ENCODE results near the gene AGBL4. TPM values are rescaled to one million over a fixed set of nuclear protein-coding genes. Genes with fewer than 3 reads are reported as not detected.

Gene AGBL4
- total and polyA plus RNA-seq, 11 donors, result 0.40 to 1.4 (median 0.54) TPM; not detected in 3

- intact Hi-C loops (cut with DNase I), result no loop called here
These were observed 1307.8 kb downstream of the AGBL4 start for GRCh38 chr1:48715921-48716320.

GRCh38 chr1:48710915-48711314, 1312.8 kb downstream of the AGBL4 start:
- H3K9me3 ChIP-seq, result no peaks in the 10 kb centered on the region
- TF ChIP-seq CTCF (IDR thresholded peaks at IDR 0.05) (no peak), POLR2A (IDR thresholded peaks at IDR 0.05) (no peak)
- no peak overlapping the region for H3K4me3 ChIP-seq
- H3K27ac ChIP-seq, result no peak overlapping the region
- peaks cover 0 to 3% (median 0%) of the 10 kb centered on the region in 9 donors for H3K27me3 ChIP-seq
- H3K4me1 ChIP-seq, result no peaks in the 10 kb centered on the region
- no peak for DNase-seq
- no peaks in the 10 kb centered on the region for H3K36me3 ChIP-seq
- 77 to 98% (median 93%) methylated on average over 2 of the region's 2 CpGs for WGBS, 4 donors
- intact Hi-C loops (cut with DNase I), result no loop called here
- ATAC-seq, result no peak

More at GRCh38 chr1:48715921-48716320, 1307.8 kb downstream of the AGBL4 start:
- WGBS, 4 donors, result 78 to 89% (median 84%) methylated on average over 5 of the region's 5 CpGs
- H3K4me1 ChIP-seq, result no peaks in the 10 kb centered on the region
- H3K27ac ChIP-seq, result no peak overlapping the region
- ATAC-seq, result no peak
- no peaks in the 10 kb centered on the region for H3K9me3 ChIP-seq
- H3K27me3 ChIP-seq, result no peaks in the 10 kb centered on the region
- TF ChIP-seq CTCF (IDR thresholded peaks at IDR 0.05) (no peak), POLR2A (IDR thresholded peaks at IDR 0.05) (no peak)
- no peak overlapping the region for H3K4me3 ChIP-seq
- H3K36me3 ChIP-seq, result no peaks in the 10 kb centered on the region
- no peak for DNase-seq

DNA sequence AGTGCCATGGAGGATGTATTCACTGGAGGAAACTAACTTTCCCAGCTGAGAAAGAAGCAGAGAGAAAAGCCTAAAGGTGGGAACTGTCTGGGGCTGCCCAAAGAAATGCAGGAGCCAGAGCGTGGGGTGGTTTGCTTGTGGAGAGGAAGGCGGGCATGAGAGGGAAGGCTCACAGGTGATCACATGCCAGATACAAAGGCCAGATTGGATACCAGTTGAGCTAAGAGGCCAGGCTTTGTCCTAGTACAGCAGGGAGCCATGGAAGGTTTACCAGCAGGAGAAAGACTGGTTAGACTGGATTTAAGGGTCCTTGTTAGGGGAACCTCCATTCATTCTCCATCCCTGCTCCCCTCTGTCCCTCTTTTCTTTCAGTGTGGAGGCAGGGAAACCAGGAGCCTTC, 1313.4 kb downstream of the AGBL4 start:
- Histone ChIP-seq H3K4me1 (no peaks in the 10 kb centered on the region), H3K27me3 (peaks cover 0 to 3% (median 0%) of the 10 kb centered on the region in 9 donors), H3K4me3 (no peak overlapping the region), H3K36me3 (no peaks in the 10 kb centered on the region), H3K27ac (no peak overlapping the region), H3K9me3 (no peaks in the 10 kb centered on the region)
- ATAC-seq, result no peak
- no peak for DNase-seq
- TF ChIP-seq CTCF (IDR thresholded peaks at IDR 0.05), result no peak
- no peak for TF ChIP-seq POLR2A (IDR thresholded peaks at IDR 0.05)
- 88 to 96% (median 91%) methylated on average over 2 of the region's 2 CpGs for WGBS, 4 donors
- intact Hi-C loops (cut with DNase I), result no loop called here

GRCh38 chr1:48704736-48705135, 1319.0 kb downstream of the AGBL4 start:
- Histone ChIP-seq H3K4me3 (no peak overlapping the region), H3K4me1 (no peaks in the 10 kb centered on the region), H3K27me3 (peaks cover 0 to 13% (median 0%) of the 10 kb centered on the region in 9 donors), H3K36me3 (no peaks in the 10 kb centered on the region), H3K27ac (no peak overlapping the region), H3K9me3 (no peaks in the 10 kb centered on the region)
- no peak for DNase-seq
- intact Hi-C loops (cut with DNase I), result no loop called here
- 79 to 84% (median 81%) methylated on average over 6 of the region's 6 CpGs for WGBS, 4 donors
- no peak for ATAC-seq
- TF ChIP-seq CTCF (IDR thresholded peaks at IDR 0.05) (no peak), POLR2A (IDR thresholded peaks at IDR 0.05) (no peak)

Data from heart left ventricle (tissue), 16 donors.